Chondrocyte (in vitro differentiated cells): ENCODE data around the gene ZNF304. TPM values are rescaled to one million over a fixed set of nuclear protein-coding genes. Genes with fewer than 3 reads are reported as not detected.

ENCODE experiments used
- DNase-seq: peaks from one replicate; pipeline ENCODE4 v3.0.0; 2021; ENCODE audit warnings: mixed read lengths, low spot score
- H3K27ac Mint-ChIP-seq: one replicate; pipeline ENCODE4 v1.8.0; 2021; ENCODE audit warnings: mild to moderate bottlenecking, moderate library complexity, mixed read lengths; ENCODE audit not compliant: unreplicated experiment
- H3K27me3 Mint-ChIP-seq: 2 replicates; pipeline ENCODE4 v1.8.0; 2021; ENCODE audit warnings: low read depth, mixed read lengths
- H3K36me3 Mint-ChIP-seq: 2 replicates; pipeline ENCODE4 v1.8.0; 2021; ENCODE audit warnings: low read depth, mixed read lengths
- H3K4me1 Mint-ChIP-seq: 2 replicates; pipeline ENCODE4 v1.8.0; 2021; ENCODE audit warnings: low read depth, mild to moderate bottlenecking, mixed read lengths
- H3K4me3 Mint-ChIP-seq: one replicate; pipeline ENCODE4 v1.8.0; 2021; ENCODE audit warnings: mild to moderate bottlenecking, moderate library complexity, mixed read lengths; ENCODE audit not compliant: unreplicated experiment
- H3K9me3 Mint-ChIP-seq: 2 replicates; pipeline ENCODE4 v1.8.0; 2021; ENCODE audit warnings: low read depth, mixed read lengths
- total RNA-seq: library from RNA; stranded (reverse); gene quantifications from 3 replicates; pipeline ENCODE4 v1.2.1, GENCODE V29; 2021
- TF ChIP-seq, protein P1 (sequence below): fragments of 200-600 bp; sonication (generic); IDR thresholded peaks from 2 replicates; pipeline ENCODE4 v1.5.0; 2021; ENCODE audit warnings: antibody characterized with exemption, mild to moderate bottlenecking, moderate library complexity

The ZNF304 gene
- total RNA-seq, 1 donor from 2014 or later = 8.0 TPM

DNA sequence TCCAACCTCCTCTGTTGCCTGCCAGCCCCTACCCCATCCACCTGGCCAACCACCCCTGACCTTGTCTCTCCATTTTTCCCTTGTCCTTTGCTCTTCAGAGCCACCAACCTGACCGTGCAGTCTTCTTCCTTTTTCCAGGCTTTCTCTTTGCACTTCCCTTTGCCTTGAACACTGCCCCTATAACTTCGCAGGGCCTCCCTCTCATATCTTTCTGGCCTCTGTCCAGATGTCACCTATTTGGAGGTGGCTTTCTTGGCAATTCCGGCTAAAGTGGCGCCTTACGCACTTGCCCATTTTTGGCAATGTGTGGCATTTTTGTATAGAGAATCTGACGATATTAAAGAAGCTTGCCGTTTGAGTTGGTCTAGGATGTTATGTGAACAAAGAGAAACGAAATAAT is 30.0 kb upstream of the ZNF304 start:
- Mint-ChIP-seq H3K27ac (peak overlapping the region; percentile 98), H3K36me3 (peaks cover 13% of the 10 kb centered on the region), H3K4me3 (peak overlapping the region; percentile 95), H3K4me1 (peaks cover 30% of the 10 kb centered on the region), H3K9me3 (no peaks in the 10 kb centered on the region), H3K27me3 (peaks cover 2% of the 10 kb centered on the region)
- TF ChIP-seq, protein P1, sequence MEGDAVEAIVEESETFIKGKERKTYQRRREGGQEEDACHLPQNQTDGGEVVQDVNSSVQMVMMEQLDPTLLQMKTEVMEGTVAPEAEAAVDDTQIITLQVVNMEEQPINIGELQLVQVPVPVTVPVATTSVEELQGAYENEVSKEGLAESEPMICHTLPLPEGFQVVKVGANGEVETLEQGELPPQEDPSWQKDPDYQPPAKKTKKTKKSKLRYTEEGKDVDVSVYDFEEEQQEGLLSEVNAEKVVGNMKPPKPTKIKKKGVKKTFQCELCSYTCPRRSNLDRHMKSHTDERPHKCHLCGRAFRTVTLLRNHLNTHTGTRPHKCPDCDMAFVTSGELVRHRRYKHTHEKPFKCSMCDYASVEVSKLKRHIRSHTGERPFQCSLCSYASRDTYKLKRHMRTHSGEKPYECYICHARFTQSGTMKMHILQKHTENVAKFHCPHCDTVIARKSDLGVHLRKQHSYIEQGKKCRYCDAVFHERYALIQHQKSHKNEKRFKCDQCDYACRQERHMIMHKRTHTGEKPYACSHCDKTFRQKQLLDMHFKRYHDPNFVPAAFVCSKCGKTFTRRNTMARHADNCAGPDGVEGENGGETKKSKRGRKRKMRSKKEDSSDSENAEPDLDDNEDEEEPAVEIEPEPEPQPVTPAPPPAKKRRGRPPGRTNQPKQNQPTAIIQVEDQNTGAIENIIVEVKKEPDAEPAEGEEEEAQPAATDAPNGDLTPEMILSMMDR = no peak
- no peak for DNase-seq

DNA sequence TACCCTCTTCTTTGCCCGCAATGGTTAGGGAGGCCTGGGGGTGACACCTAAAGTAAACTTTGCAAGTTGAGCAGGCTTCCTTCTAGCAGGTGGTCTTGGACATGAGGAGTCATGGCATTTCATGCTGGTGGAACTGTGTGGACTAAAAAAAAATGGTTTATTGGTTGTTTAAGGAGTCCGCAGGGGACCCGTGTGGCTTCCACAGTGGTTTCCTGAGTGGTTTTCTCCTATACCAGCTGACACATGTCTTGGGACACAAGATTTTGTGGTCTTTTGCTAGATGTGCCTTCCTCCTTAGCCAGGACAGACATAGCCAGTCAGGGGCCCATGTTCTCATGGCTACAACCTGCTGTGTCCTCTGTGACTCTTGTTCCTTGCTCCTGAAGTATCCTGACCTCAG is 29.3 kb upstream of the ZNF304 start:
- Mint-ChIP-seq H3K27ac (peak overlapping the region; percentile 98), H3K27me3 (peaks cover under 1% of the 10 kb centered on the region), H3K9me3 (no peaks in the 10 kb centered on the region), H3K36me3 (peaks cover 18% of the 10 kb centered on the region), H3K4me1 (peaks cover 30% of the 10 kb centered on the region), H3K4me3 (peak overlapping the region; percentile 95)
- DNase-seq = no peak
- TF ChIP-seq, protein P1 = no peak

DNA sequence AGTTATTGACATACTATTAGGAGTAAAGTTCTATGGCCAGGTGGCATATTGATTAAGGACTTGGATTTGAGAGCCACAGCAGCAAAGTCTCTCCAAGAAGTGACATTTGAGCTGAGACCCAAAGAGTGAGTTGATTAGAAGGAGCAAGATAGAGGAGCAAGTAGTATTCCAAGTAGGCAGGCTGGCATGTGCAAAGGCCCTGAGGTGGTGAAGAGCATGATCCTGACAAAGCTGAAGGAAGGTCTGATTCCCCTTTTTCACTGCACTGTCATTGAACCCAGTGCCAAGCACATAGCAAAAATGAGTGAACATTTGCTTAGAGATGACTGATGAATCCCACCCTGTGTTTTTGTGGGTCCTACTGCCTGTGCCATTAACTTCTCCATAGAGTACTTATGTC is 26.1 kb upstream of the ZNF304 start:
- Mint-ChIP-seq H3K36me3 (peaks cover 44% of the 10 kb centered on the region), H3K9me3 (peaks cover 7% of the 10 kb centered on the region), H3K4me1 (peaks cover 25% of the 10 kb centered on the region), H3K27me3 (no peaks in the 10 kb centered on the region), H3K4me3 (no peak overlapping the region), H3K27ac (no peak overlapping the region)
- TF ChIP-seq, protein P1 = no peak
- no peak for DNase-seq

DNA sequence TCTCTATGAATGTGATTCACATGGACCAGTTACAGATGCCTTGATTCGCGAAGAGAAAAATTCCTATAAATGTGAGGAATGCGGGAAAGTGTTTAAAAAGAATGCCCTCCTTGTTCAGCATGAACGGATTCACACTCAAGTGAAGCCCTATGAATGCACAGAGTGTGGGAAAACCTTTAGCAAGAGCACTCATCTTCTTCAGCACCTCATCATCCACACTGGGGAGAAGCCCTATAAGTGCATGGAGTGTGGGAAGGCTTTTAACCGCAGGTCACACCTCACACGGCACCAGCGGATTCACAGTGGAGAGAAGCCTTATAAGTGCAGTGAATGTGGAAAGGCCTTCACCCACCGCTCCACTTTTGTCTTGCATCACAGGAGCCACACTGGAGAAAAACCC is 23.1 kb upstream of the ZNF304 start:
- Mint-ChIP-seq H3K36me3 (peaks cover 47% of the 10 kb centered on the region), H3K27me3 (no peaks in the 10 kb centered on the region), H3K4me3 (no peak overlapping the region), H3K27ac (no peak overlapping the region), H3K9me3 (peaks cover 7% of the 10 kb centered on the region), H3K4me1 (no peaks in the 10 kb centered on the region)
- DNase-seq = no peak
- TF ChIP-seq, protein P1 = no peak

DNA sequence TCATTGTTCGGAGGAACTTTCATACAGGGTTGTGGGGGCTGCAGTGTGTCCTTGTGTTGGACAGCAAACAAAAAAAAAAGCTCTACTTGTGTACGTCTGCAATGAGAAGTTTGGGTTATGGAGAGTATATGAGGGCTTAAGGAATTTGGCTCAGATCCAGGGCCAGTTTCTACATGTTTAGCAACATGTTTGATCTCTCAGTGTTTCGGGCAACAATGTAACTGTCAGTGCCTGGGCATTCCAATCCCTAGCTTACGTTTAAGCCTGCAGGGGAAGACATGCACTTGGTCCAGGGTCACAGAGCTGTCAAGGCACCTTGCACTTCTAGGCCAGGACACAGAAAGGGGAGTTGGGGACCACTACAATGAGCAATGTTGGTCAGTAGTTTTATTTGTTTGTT is 16.9 kb upstream of the ZNF304 start:
- H3K4me1 Mint-ChIP-seq = peaks cover 10% of the 10 kb centered on the region
- H3K27me3 Mint-ChIP-seq = no peaks in the 10 kb centered on the region
- DNase-seq = no peak
- no peaks in the 10 kb centered on the region for H3K9me3 Mint-ChIP-seq
- no peak overlapping the region for H3K27ac Mint-ChIP-seq
- H3K4me3 Mint-ChIP-seq = no peak overlapping the region
- TF ChIP-seq, protein P1 = no peak
- peaks cover 10% of the 10 kb centered on the region for H3K36me3 Mint-ChIP-seq
